ENCODE results near the gene PAX8. TPM values are rescaled to one million over a fixed set of nuclear protein-coding genes. Genes with fewer than 3 reads are reported as not detected.
"Not testable (repeated sequence)": the region's sequence is repeated elsewhere in the genome, so short reads cannot be mapped to it uniquely, and the experiment has no call there.

Gene PAX8
- total RNA-seq, 4 donors from 2014 or later: 0.58 to 2.1 (median 1.1) TPM

DNA sequence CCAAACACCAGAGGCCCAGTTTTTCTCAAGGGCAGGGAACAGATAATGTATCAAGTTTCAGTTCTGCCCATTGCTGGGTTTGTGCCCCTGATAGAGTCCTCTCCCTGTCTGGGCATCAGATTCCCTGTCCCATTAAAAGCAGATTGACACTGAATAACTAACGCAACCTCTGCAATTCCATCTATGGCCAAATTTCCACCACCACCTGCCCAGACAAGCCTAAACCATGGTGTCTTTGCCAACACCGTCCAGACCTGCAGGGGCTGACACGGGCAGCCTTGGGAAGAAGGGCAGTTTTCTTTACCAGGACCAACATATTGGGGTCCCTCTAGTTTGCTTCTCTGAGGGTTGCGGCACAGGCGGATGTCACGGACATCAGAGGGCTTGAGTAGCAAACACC lies 26.4 kb upstream of the PAX8 start:
- no peak for TF ChIP-seq EP300 (IDR thresholded peaks at IDR 0.05)
- no peak for TF ChIP-seq POLR2AphosphoS5 (IDR thresholded peaks at IDR 0.05)
- no peak for TF ChIP-seq CTCF (IDR thresholded peaks at IDR 0.05)
- no peak for TF ChIP-seq POLR2A (IDR thresholded peaks at IDR 0.05; ENCODE audit: low read depth)
- 89% methylated on average over 6 of the region's 6 CpGs for WGBS
- H3K27me3 ChIP-seq: no peaks in the 10 kb centered on the region
- intact Hi-C loops (cut with DNase I): no loop called here
- H3K4me1 ChIP-seq: no peaks in the 10 kb centered on the region
- H3K4me3 ChIP-seq: no peak overlapping the region
- no peaks in the 10 kb centered on the region for H3K36me3 ChIP-seq
- DNase-seq (ENCODE audit: extremely low spot score): no peak
- H3K9me3 ChIP-seq: no peaks in the 10 kb centered on the region
- H3K27ac ChIP-seq (replicated peaks in 1 of 4): no peak overlapping the region

GRCh38 chr2:113304702-113305101 lies 26.0 kb upstream of the PAX8 start:
- Histone ChIP-seq H3K4me3 (no peak overlapping the region), H3K36me3 (no peaks in the 10 kb centered on the region), H3K4me1 (no peaks in the 10 kb centered on the region), H3K27me3 (no peaks in the 10 kb centered on the region), H3K9me3 (no peaks in the 10 kb centered on the region), H3K27ac (replicated peaks in 1 of 4) (no peak overlapping the region)
- WGBS: 100% methylated on average over 6 of the region's 6 CpGs
- TF ChIP-seq POLR2A (IDR thresholded peaks at IDR 0.05; ENCODE audit: low read depth) (no peak), POLR2AphosphoS5 (IDR thresholded peaks at IDR 0.05) (no peak), EP300 (IDR thresholded peaks at IDR 0.05) (no peak)
- no peak for DNase-seq (ENCODE audit: extremely low spot score)
- intact Hi-C loops (cut with DNase I): no loop called here

DNA sequence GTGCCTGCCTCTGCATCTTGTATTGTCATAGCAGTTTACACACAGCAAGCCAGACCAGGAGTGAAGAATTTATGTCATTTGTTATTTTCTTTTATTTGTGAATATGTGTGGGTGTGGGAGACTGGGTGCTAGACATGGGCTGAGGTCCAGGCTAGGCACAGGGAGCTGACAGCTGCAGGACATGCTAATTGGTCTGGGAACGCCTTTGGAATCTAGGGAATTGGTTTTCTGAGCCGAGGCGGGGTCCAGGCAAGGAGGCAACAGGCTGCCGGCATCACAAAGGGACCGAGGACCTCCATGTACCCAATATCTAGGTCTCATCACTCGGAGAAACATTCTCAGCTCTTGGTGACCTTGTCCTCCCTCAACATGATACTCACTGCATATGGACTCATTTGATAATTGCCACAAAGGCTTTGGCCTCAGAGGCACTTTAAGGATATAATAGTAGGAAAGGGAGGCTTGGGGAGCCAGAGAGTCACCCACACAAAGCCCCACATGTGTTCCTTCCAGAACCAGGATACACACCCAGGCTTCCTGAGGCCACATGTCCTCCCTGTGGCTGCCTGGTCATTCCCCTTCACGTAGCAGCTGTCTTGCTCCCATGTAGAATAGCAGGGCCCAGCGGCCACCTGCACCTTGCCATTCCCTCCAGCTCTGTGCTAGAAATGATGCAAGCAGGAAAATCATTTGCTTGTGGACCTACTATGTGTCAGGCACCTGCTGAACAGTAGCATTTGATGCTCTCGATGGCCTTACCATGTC lies 23.7 kb upstream of the PAX8 start:
- H3K4me1 ChIP-seq; H3K27ac ChIP-seq (replicated peaks in 1 of 4); H3K36me3 ChIP-seq; H3K9me3 ChIP-seq; H3K4me3 ChIP-seq; H3K27me3 ChIP-seq; intact Hi-C loops (cut with DNase I); DNase-seq (ENCODE audit: extremely low spot score): not testable (repeated sequence)
- WGBS: 92% methylated on average over 8 of the region's 9 CpGs

DNA sequence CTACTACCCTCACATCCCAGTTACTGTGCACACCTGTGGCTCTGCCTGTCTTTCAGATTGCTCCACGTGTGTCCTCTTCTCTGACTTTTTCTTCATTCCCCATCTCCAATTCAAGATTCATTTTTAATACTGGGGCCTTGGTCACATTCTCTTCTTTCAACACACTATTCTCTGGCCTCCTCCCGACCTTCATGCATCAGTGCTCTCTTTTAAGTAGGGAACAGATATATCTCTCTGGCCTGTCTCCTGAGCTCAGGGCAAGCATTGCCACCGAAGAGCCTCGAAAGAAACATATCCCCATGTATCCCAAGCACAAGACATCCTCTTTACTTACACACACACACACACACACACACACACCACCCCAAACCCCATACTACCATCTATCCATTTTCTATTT lies 21.6 kb upstream of the PAX8 start:
- WGBS: 88% methylated on average over 4 of the region's 4 CpGs
- TF ChIP-seq POLR2A (IDR thresholded peaks at IDR 0.05; ENCODE audit: low read depth) (no peak), EP300 (IDR thresholded peaks at IDR 0.05) (no peak), POLR2AphosphoS5 (IDR thresholded peaks at IDR 0.05) (no peak)
- Histone ChIP-seq H3K9me3 (no peaks in the 10 kb centered on the region), H3K27ac (replicated peaks in 1 of 4) (no peak overlapping the region), H3K36me3 (no peaks in the 10 kb centered on the region), H3K4me3 (no peak overlapping the region), H3K27me3 (no peaks in the 10 kb centered on the region), H3K4me1 (no peaks in the 10 kb centered on the region)
- intact Hi-C loops (cut with DNase I): no loop called here
- no peak for DNase-seq (ENCODE audit: extremely low spot score)

- Histone ChIP-seq H3K36me3 (no peaks in the 10 kb centered on the region), H3K9me3 (no peaks in the 10 kb centered on the region), H3K4me3 (no peak overlapping the region), H3K4me1 (no peaks in the 10 kb centered on the region), H3K27ac (replicated peaks in 1 of 4) (no peak overlapping the region), H3K27me3 (no peaks in the 10 kb centered on the region)
- 96% methylated on average over 2 of the region's 2 CpGs for WGBS
- intact Hi-C loops (cut with DNase I): no loop called here
- no peak for DNase-seq (ENCODE audit: extremely low spot score)
- TF ChIP-seq CTCF (IDR thresholded peaks at IDR 0.05) (no peak), POLR2A (IDR thresholded peaks at IDR 0.05; ENCODE audit: low read depth) (no peak), EP300 (IDR thresholded peaks at IDR 0.05) (no peak), POLR2AphosphoS5 (IDR thresholded peaks at IDR 0.05) (no peak)
These were observed 19.5 kb upstream of the PAX8 start for GRCh38 chr2:113298176-113298575.

GRCh38 chr2:113297590-113297989 lies 18.9 kb upstream of the PAX8 start:
- not testable (repeated sequence) for H3K27ac ChIP-seq (replicated peaks in 1 of 4); DNase-seq (ENCODE audit: extremely low spot score)

DNA sequence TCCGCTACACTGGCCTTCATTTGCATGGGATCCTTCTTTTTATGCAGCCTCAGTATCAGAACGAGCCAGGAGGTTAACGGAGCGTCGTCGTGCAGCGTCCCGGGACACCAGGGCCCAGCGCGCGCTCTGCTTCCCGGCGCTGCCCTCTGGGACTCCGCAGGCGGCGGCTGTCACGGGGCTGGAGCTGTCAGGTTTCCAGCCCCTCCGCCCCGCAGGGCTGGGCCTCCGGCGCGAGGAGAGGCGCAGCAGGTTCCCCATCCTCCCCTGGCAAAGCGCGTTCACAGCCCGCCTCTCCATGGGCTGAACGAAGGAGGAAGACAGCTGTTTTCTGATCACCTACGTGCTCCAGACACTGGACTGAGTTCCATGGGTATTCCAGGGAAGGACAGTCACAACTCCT lies 12.5 kb upstream of the PAX8 start:
- Histone ChIP-seq H3K27ac (replicated peaks in 1 of 4) (peak overlapping the region in 1 of 4 donors; percentile 17), H3K36me3 (no peaks in the 10 kb centered on the region), H3K9me3 (no peaks in the 10 kb centered on the region), H3K4me3 (no peak overlapping the region), H3K4me1 (peaks cover 3 to 14% (median 10%) of the 10 kb centered on the region in 4 donors), H3K27me3 (no peaks in the 10 kb centered on the region)
- intact Hi-C loops (cut with DNase I): no loop called here
- DNase-seq (ENCODE audit: extremely low spot score): no peak
- TF ChIP-seq CTCF (IDR thresholded peaks at IDR 0.05): no peak
- TF ChIP-seq POLR2AphosphoS5 (IDR thresholded peaks at IDR 0.05): no peak
- no peak for TF ChIP-seq EP300 (IDR thresholded peaks at IDR 0.05)
- no peak for TF ChIP-seq POLR2A (IDR thresholded peaks at IDR 0.05; ENCODE audit: low read depth)
- WGBS: 13% methylated on average over 12 of the region's 28 CpGs

More at GRCh38 chr2:113297590-113297989, 18.9 kb upstream of the PAX8 start:
- H3K27me3 ChIP-seq; H3K4me1 ChIP-seq; H3K36me3 ChIP-seq; H3K9me3 ChIP-seq; H3K4me3 ChIP-seq; intact Hi-C loops (cut with DNase I): not testable (repeated sequence)
- whole genome bisulfite sequencing: 29% methylated on average over 2 of the region's 2 CpGs

DNA sequence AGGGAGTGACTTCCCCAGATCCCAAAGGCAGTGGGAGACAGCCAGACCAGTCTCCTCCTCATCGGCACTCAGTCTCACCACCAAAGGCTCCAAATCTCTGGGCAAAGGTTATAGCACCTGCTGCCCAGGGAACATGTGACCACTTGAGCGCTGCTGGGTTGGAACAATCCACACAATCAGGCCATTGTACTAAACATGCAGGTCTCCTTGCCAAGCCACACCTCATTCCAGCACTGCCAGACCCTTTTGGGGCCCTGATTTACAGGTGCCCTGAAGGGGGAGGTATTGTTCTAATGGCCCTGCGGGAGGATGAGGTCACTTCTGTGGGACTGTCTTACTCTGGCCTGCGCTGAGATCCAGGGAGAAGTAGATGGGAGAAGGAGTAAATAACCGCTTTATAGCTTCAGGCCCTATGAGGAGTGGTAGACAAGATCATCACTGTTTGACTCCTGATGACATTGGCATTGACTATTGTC lies 10.0 kb upstream of the PAX8 start:
- DNase-seq (ENCODE audit: extremely low spot score); H3K27me3 ChIP-seq; H3K4me3 ChIP-seq; H3K27ac ChIP-seq (replicated peaks in 1 of 4); H3K36me3 ChIP-seq; intact Hi-C loops (cut with DNase I); H3K9me3 ChIP-seq: not testable (repeated sequence)
- peaks cover 12 to 39% (median 32%) of the 10 kb centered on the region in 4 donors for H3K4me1 ChIP-seq
- WGBS: 87% methylated on average over 3 of the region's 5 CpGs

DNA sequence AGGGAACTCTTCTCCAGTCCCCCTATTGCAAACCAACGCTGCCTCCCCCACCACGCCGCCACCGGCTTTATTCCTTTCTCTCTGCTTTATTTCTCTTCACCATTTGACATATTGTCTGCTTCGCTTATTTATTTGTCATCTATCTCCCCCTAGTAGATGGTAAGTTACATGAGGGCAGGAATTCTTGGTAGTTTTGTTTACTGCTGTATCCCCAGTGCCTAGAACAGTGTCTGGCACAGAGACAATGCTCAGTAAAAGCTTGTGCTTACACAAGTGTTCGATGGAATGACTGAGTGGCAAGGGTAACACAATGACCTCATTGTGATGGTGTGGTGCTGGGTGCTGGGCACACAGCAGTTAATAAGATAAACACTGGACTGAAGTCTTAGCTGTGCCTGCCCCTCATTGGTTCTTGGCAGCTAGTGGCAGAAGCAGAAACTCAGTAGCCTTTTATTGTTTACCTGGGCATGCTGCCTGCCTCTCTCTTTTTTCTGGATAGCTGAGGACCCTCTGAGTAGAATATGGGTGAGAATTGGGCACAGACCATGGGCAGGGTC lies 9.5 kb upstream of the PAX8 start:
- H3K27ac ChIP-seq (replicated peaks in 1 of 4); DNase-seq (ENCODE audit: extremely low spot score); H3K27me3 ChIP-seq; intact Hi-C loops (cut with DNase I); H3K4me3 ChIP-seq; H3K9me3 ChIP-seq; H3K36me3 ChIP-seq: not testable (repeated sequence)
- peaks cover 18 to 44% (median 37%) of the 10 kb centered on the region in 4 donors for H3K4me1 ChIP-seq
- WGBS: 39% methylated on average over 4 of the region's 6 CpGs
